GM21717 (cell line): Measurements from ENCODE around the gene CORO6.

ENCODE experiments used
- ATAC-seq: cut with Tn5 transposase; IDR thresholded peaks from one replicate; pipeline ENCODE4 v1.9.1; 2021; ENCODE audit warnings: mild to moderate bottlenecking, moderate library complexity; ENCODE audit not compliant: unreplicated experiment

CORO6 gene

GRCh38 chr17:29567304-29567553, 55.5 kb downstream of the CORO6 start:
- ATAC-seq: no peak

- ATAC-seq: no peak
Observed at GRCh38 chr17:29566473-29567303, 56.0 kb downstream of the CORO6 start, which contains the start of gene ABHD15. Gene ABHD15 (minus strand): TSS chr17:29567037. CDS start chr17:29566966, 71 bp downstream.

GRCh38 chr17:29565643-29566472, 56.9 kb downstream of the CORO6 start:
- no peak for ATAC-seq
